Bronchial epithelial cell (primary cell): ENCODE data around the gene MEFV. TPM values are rescaled to one million over a fixed set of nuclear protein-coding genes. Genes with fewer than 3 reads are reported as not detected.
A peak's percentile ranks its signal among the peaks of the same experiment; 100 is the strongest.

Experiments used
- DNase-seq: peaks from one replicate; pipeline ENCODE4 v3.0.0-alpha.2; 2010; ENCODE audit warnings: low read depth
- FAIRE-seq: peaks from 2 replicates; lab custom pipeline; 2011; peaks lifted over from hg19 to GRCh38; lab: Jason Lieb, UNC
- H3K27me3 ChIP-seq: 2 replicates; pipeline ENCODE4 v1.5.1; 2011; ENCODE audit warnings: low read length; ENCODE audit not compliant: control insufficient read depth, insufficient read depth
- H3K36me3 ChIP-seq: 2 replicates; pipeline ENCODE4 v1.5.1; 2011; ENCODE audit warnings: low read length; ENCODE audit not compliant: control insufficient read depth, insufficient read depth
- H3K4me3 ChIP-seq: 2 replicates; pipeline ENCODE4 v1.5.1; 2011; ENCODE audit warnings: mild to moderate bottlenecking, low read depth, low read length, control low read depth
- CTCF ChIP-seq: IDR thresholded peaks from 2 replicates; pipeline ENCODE4 v1.5.1; 2011; ENCODE audit warnings: mild to moderate bottlenecking, moderate library complexity, low read length, control low read depth, inconsistent platforms; ENCODE audit not compliant: insufficient read depth, severe bottlenecking
- total RNA-seq: library from RNA; depleted of rRNA; stranded (reverse); fragments of >200 nt; gene quantifications from 2 replicates; pipeline ENCODE4 v1.2.1, GENCODE V29; 2014

MEFV gene
- total RNA-seq, 1 donor from 2014 or later = not detected

GRCh38 chr16:3241761-3242160, 14.7 kb downstream of the MEFV start:
- Histone ChIP-seq H3K4me3 (no peak overlapping the region), H3K36me3 (no peaks in the 10 kb centered on the region), H3K27me3 (no peaks in the 10 kb centered on the region)
- no peak for DNase-seq
- FAIRE-seq = no peak
- TF ChIP-seq CTCF = no peak

GRCh38 chr16:3235856-3236669, 20.4 kb downstream of the MEFV start:
- TF ChIP-seq CTCF = no peak
- peaks cover 4% of the 10 kb centered on the region for H3K36me3 ChIP-seq
- H3K4me3 ChIP-seq = no peak overlapping the region
- H3K27me3 ChIP-seq = no peaks in the 10 kb centered on the region
- FAIRE-seq = no peak
- DNase-seq = no peak

GRCh38 chr16:3234857-3235561, 21.4 kb downstream of the MEFV start, which contains the start of gene ZNF200:
Gene ZNF200, minus strand, starts transcription at chr16:3235158. Its CDS starts 1,403 bp downstream, at chr16:3233755.
- peaks cover 5% of the 10 kb centered on the region for H3K36me3 ChIP-seq
- no peak for FAIRE-seq
- DNase-seq = peak; percentile 88
- no peaks in the 10 kb centered on the region for H3K27me3 ChIP-seq
- peak within 1 kb of the TSS; percentile 89 for H3K4me3 ChIP-seq
- no peak for TF ChIP-seq CTCF

GRCh38 chr16:3234543-3234856, 21.9 kb downstream of the MEFV start:
- no peaks in the 10 kb centered on the region for H3K27me3 ChIP-seq
- no peak for FAIRE-seq

GRCh38 chr16:3223913-3224515, 32.4 kb downstream of the MEFV start:
- Histone ChIP-seq H3K36me3 (peaks cover 9% of the 10 kb centered on the region), H3K27me3 (no peaks in the 10 kb centered on the region), H3K4me3 (no peak overlapping the region)
- DNase-seq (no peak), FAIRE-seq (no peak)
- TF ChIP-seq CTCF = no peak

More at GRCh38 chr16:3234543-3234856, 21.9 kb downstream of the MEFV start:
- H3K36me3 ChIP-seq = peaks cover 5% of the 10 kb centered on the region
- H3K4me3 ChIP-seq = peak overlapping the region; percentile 89
- TF ChIP-seq CTCF = no peak
- DNase-seq = no peak
